Placental pericyte (primary cell): Measurements from ENCODE around the gene VILL. TPM values are rescaled to one million over a fixed set of nuclear protein-coding genes. Genes with fewer than 3 reads are reported as not detected.

ENCODE experiments used
- small RNA-seq: library from RNA; depleted of rRNA; stranded (forward); fragments of <200 nt; gene quantifications from one replicate; pipeline ENCODE3, GENCODE V24; 2012; ENCODE audit warnings: low replicate concordance
- total RNA-seq: library from RNA; depleted of rRNA; stranded (reverse); fragments of >200 nt; gene quantifications from 2 replicates; pipeline ENCODE4 v1.2.3, GENCODE V29; 2012

Gene VILL
- total RNA-seq, result 5.4 and 9.0 TPM in 2 replicates

GRCh38 chr3:37990527-37990926 lies at the start of gene VILL:
VILL (plus strand) TSS chr3:37990786; CDS start chr3:37993673, 2,887 bp downstream.

GRCh38 chr3:38029400-38030125 lies 39.0 kb downstream of the VILL start, which contains the start of gene PLCD1:
PLCD1 (minus strand) TSS chr3:38029642; CDS start chr3:38029539, 103 bp downstream.

GRCh38 chr3:38039101-38039898 lies 48.7 kb downstream of the VILL start, which contains the start of gene DLEC1:
DLEC1 (plus strand) TSS chr3:38039208; CDS start chr3:38039226, 18 bp downstream.

Small RNA genes lying within 50 kb of the gene (small RNA-seq; reads per million reads assigned to genes)
- gene MIR26A1, result 17.1 reads per million, percentile 96 among the genes with 10 or more reads in this experiment
- gene RF00019, result not detected

Other genes with a start within 250 kb of the VILL start
- gene CTDSPL, start 128.9 kb upstream of the VILL start, total RNA-seq, result 30.4 and 37.8 TPM in 2 replicates
- gene PLCD1, start 38.9 kb downstream of the VILL start, total RNA-seq, result 16.0 and 23.4 TPM in 2 replicates
- gene DLEC1, start 48.4 kb downstream of the VILL start, total RNA-seq, result under 0.01 TPM in 1 of 2 replicates, not detected in the other
- 19.0 and 20.6 TPM in 2 replicates for gene ACAA1, start 146.3 kb downstream of the VILL start, total RNA-seq
- gene MYD88, start 147.9 kb downstream of the VILL start, total RNA-seq, result 9.8 and 19.5 TPM in 2 replicates
- 33.0 and 62.9 TPM in 2 replicates for gene OXSR1, start 174.8 kb downstream of the VILL start, total RNA-seq